Ishikawa (cell line): Measurements from ENCODE around the gene CCDC27.

Experiments
- CEBPB ChIP-seq: IDR thresholded peaks from 2 replicates; pipeline ENCODE4 v1.6.1; 2012
- CREB1 ChIP-seq: IDR thresholded peaks from 2 replicates; pipeline ENCODE4 v1.6.1; 2012; ENCODE audit warnings: low read depth
- EP300 ChIP-seq: IDR thresholded peaks from 2 replicates; pipeline ENCODE4 v1.6.1; 2012; ENCODE audit warnings: borderline replicate concordance
- MAX ChIP-seq: IDR thresholded peaks from 2 replicates; pipeline ENCODE4 v1.6.1; 2012
- RAD21 ChIP-seq: IDR thresholded peaks from 2 replicates; pipeline ENCODE4 v1.6.1; 2012; ENCODE audit warnings: low read depth
- REST ChIP-seq: IDR thresholded peaks from 2 replicates; pipeline ENCODE4 v1.6.1; 2012; ENCODE audit warnings: low read depth, mild to moderate bottlenecking
- TCF12 ChIP-seq: IDR thresholded peaks from 2 replicates; pipeline ENCODE4 v1.6.1; 2012; ENCODE audit warnings: low read depth
- TEAD4 ChIP-seq: IDR thresholded peaks from 2 replicates; pipeline ENCODE4 v1.6.1; 2012
- YY1 ChIP-seq: IDR thresholded peaks from 2 replicates; pipeline ENCODE4 v1.6.1; 2012; ENCODE audit warnings: low read depth
- TF ChIP-seq, protein P1 (sequence below): IDR thresholded peaks from 2 replicates; pipeline ENCODE4 v1.6.1; 2012

- TF ChIP-seq EP300 (no peak), MAX (no peak), TCF12 (no peak), YY1 (no peak), TEAD4 (no peak), REST (no peak), RAD21 (no peak), CREB1 (no peak), CEBPB (no peak)
- TF ChIP-seq, protein P1, sequence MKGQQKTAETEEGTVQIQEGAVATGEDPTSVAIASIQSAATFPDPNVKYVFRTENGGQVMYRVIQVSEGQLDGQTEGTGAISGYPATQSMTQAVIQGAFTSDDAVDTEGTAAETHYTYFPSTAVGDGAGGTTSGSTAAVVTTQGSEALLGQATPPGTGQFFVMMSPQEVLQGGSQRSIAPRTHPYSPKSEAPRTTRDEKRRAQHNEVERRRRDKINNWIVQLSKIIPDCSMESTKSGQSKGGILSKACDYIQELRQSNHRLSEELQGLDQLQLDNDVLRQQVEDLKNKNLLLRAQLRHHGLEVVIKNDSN = no peak
Observed at GRCh38 chr1:3711780-3712451, 40.3 kb upstream of the CCDC27 start.
